ENCODE data around the gene EIF1B. TPM values are rescaled to one million over a fixed set of nuclear protein-coding genes. Genes with fewer than 3 reads are reported as not detected.

Gene EIF1B
- total RNA-seq, 1 donor from 2014 or later, result 68.8 TPM

GRCh38 chr3:40323946-40324345 lies 14.4 kb downstream of the EIF1B start:
- H3K9me3 Mint-ChIP-seq (ENCODE audit: unreplicated experiment), result no peaks in the 10 kb centered on the region
- TF ChIP-seq, protein P1, sequence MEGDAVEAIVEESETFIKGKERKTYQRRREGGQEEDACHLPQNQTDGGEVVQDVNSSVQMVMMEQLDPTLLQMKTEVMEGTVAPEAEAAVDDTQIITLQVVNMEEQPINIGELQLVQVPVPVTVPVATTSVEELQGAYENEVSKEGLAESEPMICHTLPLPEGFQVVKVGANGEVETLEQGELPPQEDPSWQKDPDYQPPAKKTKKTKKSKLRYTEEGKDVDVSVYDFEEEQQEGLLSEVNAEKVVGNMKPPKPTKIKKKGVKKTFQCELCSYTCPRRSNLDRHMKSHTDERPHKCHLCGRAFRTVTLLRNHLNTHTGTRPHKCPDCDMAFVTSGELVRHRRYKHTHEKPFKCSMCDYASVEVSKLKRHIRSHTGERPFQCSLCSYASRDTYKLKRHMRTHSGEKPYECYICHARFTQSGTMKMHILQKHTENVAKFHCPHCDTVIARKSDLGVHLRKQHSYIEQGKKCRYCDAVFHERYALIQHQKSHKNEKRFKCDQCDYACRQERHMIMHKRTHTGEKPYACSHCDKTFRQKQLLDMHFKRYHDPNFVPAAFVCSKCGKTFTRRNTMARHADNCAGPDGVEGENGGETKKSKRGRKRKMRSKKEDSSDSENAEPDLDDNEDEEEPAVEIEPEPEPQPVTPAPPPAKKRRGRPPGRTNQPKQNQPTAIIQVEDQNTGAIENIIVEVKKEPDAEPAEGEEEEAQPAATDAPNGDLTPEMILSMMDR (IDR thresholded peaks at IDR 0.05; ENCODE audit: unreplicated experiment), result no peak
- H3K4me1 Mint-ChIP-seq (ENCODE audit: unreplicated experiment), result peaks cover 5% of the 10 kb centered on the region
- no peaks in the 10 kb centered on the region for H3K27me3 Mint-ChIP-seq (ENCODE audit: unreplicated experiment)
- no peak overlapping the region for H3K4me3 Mint-ChIP-seq (ENCODE audit: unreplicated experiment)
- no peak overlapping the region for H3K27ac Mint-ChIP-seq (ENCODE audit: unreplicated experiment)
- DNase-seq (ENCODE audit: low spot score), result no peak
- no peaks in the 10 kb centered on the region for H3K36me3 Mint-ChIP-seq (ENCODE audit: low read depth, unreplicated experiment)

DNA sequence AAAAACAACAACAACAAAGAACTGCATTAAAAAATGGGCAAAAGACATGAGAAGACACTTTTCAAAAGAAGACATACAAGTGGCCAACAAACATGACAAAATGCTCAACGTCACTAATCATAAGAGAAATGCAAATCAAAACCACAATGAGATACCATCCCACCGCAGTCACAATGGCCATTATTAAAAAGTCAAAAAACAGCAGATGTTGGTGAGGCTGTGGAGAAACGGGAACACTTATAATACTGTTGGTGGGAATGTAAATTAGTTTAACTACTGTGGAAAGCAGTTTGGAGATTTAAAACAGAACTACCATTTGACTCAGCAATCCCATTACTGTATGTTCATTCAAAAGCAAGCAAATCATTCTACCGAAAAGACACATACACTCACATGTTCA lies 15.1 kb downstream of the EIF1B start:
- no peaks in the 10 kb centered on the region for H3K9me3 Mint-ChIP-seq (ENCODE audit: unreplicated experiment)
- H3K27me3 Mint-ChIP-seq (ENCODE audit: unreplicated experiment), result no peaks in the 10 kb centered on the region
- H3K27ac Mint-ChIP-seq (ENCODE audit: unreplicated experiment), result no peak overlapping the region
- DNase-seq (ENCODE audit: low spot score), result no peak
- no peaks in the 10 kb centered on the region for H3K36me3 Mint-ChIP-seq (ENCODE audit: low read depth, unreplicated experiment)
- H3K4me1 Mint-ChIP-seq (ENCODE audit: unreplicated experiment), result peaks cover 5% of the 10 kb centered on the region
- no peak overlapping the region for H3K4me3 Mint-ChIP-seq (ENCODE audit: unreplicated experiment)
- TF ChIP-seq, protein P1 (IDR thresholded peaks at IDR 0.05; ENCODE audit: unreplicated experiment), result no peak

DNA sequence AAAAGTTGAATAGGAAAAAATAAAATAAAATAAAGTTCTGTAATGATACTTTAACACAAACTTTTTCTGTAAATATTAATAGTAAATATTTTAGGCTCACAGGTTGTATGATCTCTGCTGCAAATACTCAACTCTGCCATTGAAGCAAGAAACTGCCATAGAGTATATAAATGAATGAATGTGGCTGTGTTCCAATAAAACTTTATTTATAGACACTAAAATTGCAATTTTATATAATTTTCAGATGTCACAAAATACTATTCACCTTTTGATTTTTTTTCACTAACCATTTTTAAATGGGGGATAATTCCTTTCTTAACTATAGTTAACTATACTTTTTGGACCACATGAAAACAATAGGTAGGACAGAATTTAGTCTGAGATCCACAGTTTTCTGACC lies 16.0 kb downstream of the EIF1B start:
- Mint-ChIP-seq H3K4me3 (ENCODE audit: unreplicated experiment) (no peak overlapping the region), H3K27me3 (ENCODE audit: unreplicated experiment) (no peaks in the 10 kb centered on the region), H3K4me1 (ENCODE audit: unreplicated experiment) (peaks cover 5% of the 10 kb centered on the region), H3K27ac (ENCODE audit: unreplicated experiment) (no peak overlapping the region), H3K9me3 (ENCODE audit: unreplicated experiment) (no peaks in the 10 kb centered on the region), H3K36me3 (ENCODE audit: low read depth, unreplicated experiment) (no peaks in the 10 kb centered on the region)
- no peak for DNase-seq (ENCODE audit: low spot score)
- TF ChIP-seq, protein P1 (IDR thresholded peaks at IDR 0.05; ENCODE audit: unreplicated experiment), result no peak

- Mint-ChIP-seq H3K36me3 (ENCODE audit: low read depth, unreplicated experiment) (no peaks in the 10 kb centered on the region), H3K9me3 (ENCODE audit: unreplicated experiment) (no peaks in the 10 kb centered on the region), H3K4me3 (ENCODE audit: unreplicated experiment) (no peak overlapping the region), H3K27me3 (ENCODE audit: unreplicated experiment) (no peaks in the 10 kb centered on the region), H3K27ac (ENCODE audit: unreplicated experiment) (no peak overlapping the region), H3K4me1 (ENCODE audit: unreplicated experiment) (peaks cover 5% of the 10 kb centered on the region)
- no peak for DNase-seq (ENCODE audit: low spot score)
- TF ChIP-seq, protein P1 (IDR thresholded peaks at IDR 0.05; ENCODE audit: unreplicated experiment), result no peak
Measured at GRCh38 chr3:40328374-40328773, 18.9 kb downstream of the EIF1B start.

- Mint-ChIP-seq H3K9me3 (ENCODE audit: unreplicated experiment) (no peaks in the 10 kb centered on the region), H3K4me3 (ENCODE audit: unreplicated experiment) (no peak overlapping the region), H3K27ac (ENCODE audit: unreplicated experiment) (no peak overlapping the region), H3K27me3 (ENCODE audit: unreplicated experiment) (no peaks in the 10 kb centered on the region), H3K4me1 (ENCODE audit: unreplicated experiment) (peaks cover 5% of the 10 kb centered on the region), H3K36me3 (ENCODE audit: low read depth, unreplicated experiment) (no peaks in the 10 kb centered on the region)
- DNase-seq (ENCODE audit: low spot score), result no peak
- TF ChIP-seq, protein P1 (IDR thresholded peaks at IDR 0.05; ENCODE audit: unreplicated experiment), result no peak
Measured at GRCh38 chr3:40329071-40329470, 19.6 kb downstream of the EIF1B start.
